ENCODE data around the gene DCAF6.

The DCAF6 gene

DNA sequence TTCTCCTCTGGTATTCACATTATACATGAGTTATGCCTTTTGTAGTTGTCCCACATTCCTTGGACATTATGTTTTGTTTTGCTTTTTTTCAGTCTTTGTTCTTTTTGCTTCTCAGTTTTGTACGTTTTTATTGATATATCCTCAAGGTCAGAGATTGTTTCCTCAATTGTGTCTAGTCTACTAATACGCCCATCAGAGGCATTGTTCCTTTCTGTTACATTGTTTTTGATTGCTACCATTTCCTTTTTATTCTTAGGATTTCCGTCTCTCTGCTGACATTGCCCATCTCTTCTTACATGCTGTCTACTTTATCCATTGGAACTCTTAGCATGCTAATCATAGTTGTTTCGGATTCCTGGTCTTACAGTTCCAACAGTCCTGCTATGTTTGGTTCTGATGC lies 28.2 kb downstream of the DCAF6 start:
- no peak for TF ChIP-seq SUZ12 (IDR thresholded peaks at IDR 0.05; ENCODE audit: extremely low read depth, insufficient read depth, insufficient read length)
- TF ChIP-seq YY1 (IDR thresholded peaks at IDR 0.05; ENCODE audit: insufficient read depth, insufficient read length): no peak
- Histone ChIP-seq H3K36me3 (ENCODE audit: insufficient read depth, insufficient read length, low read length) (peaks cover 22% of the 10 kb centered on the region), H3K4me1 (ENCODE audit: insufficient read depth, insufficient read length) (no peaks in the 10 kb centered on the region), H3K9ac (ENCODE audit: insufficient read length, low read depth) (no peak overlapping the region), H3K9me3 (ENCODE audit: insufficient read depth, low read length) (no peaks in the 10 kb centered on the region; the same call in 1 of the 2 replicates), H3K4me3 (ENCODE audit: insufficient read length, low read depth) (no peak overlapping the region), H3K27me3 (ENCODE audit: insufficient read depth, insufficient read length) (no peaks in the 10 kb centered on the region)
- DNase-seq (ENCODE audit: low read depth, low spot score): no peak

GRCh38 chr1:167966050-167966449 lies 29.6 kb downstream of the DCAF6 start:
- Histone ChIP-seq H3K4me3 (ENCODE audit: insufficient read length, low read depth) (no peak overlapping the region), H3K4me1 (ENCODE audit: insufficient read depth, insufficient read length) (no peaks in the 10 kb centered on the region), H3K27me3 (ENCODE audit: insufficient read depth, insufficient read length) (no peaks in the 10 kb centered on the region), H3K36me3 (ENCODE audit: insufficient read depth, insufficient read length, low read length) (peaks cover 22% of the 10 kb centered on the region), H3K9ac (ENCODE audit: insufficient read length, low read depth) (no peak overlapping the region), H3K9me3 (ENCODE audit: insufficient read depth, low read length) (no peaks in the 10 kb centered on the region; the same call in 1 of the 2 replicates)
- DNase-seq (ENCODE audit: low read depth, low spot score): no peak
- no peak for TF ChIP-seq YY1 (IDR thresholded peaks at IDR 0.05; ENCODE audit: insufficient read depth, insufficient read length)
- TF ChIP-seq SUZ12 (IDR thresholded peaks at IDR 0.05; ENCODE audit: extremely low read depth, insufficient read depth, insufficient read length): no peak
- no peak for TF ChIP-seq ZNF274 (IDR thresholded peaks at IDR 0.05; ENCODE audit: low read depth, low read length)

- Histone ChIP-seq H3K36me3 (ENCODE audit: insufficient read depth, insufficient read length, low read length) (peaks cover 28% of the 10 kb centered on the region), H3K4me1 (ENCODE audit: insufficient read depth, insufficient read length) (no peaks in the 10 kb centered on the region), H3K4me3 (ENCODE audit: insufficient read length, low read depth) (no peak overlapping the region), H3K27me3 (ENCODE audit: insufficient read depth, insufficient read length) (no peaks in the 10 kb centered on the region), H3K9me3 (ENCODE audit: insufficient read depth, low read length) (no peaks in the 10 kb centered on the region; the same call in 1 of the 2 replicates), H3K9ac (ENCODE audit: insufficient read length, low read depth) (no peak overlapping the region)
- no peak for TF ChIP-seq YY1 (IDR thresholded peaks at IDR 0.05; ENCODE audit: insufficient read depth, insufficient read length)
- no peak for TF ChIP-seq SUZ12 (IDR thresholded peaks at IDR 0.05; ENCODE audit: extremely low read depth, insufficient read depth, insufficient read length)
- TF ChIP-seq ZNF274 (IDR thresholded peaks at IDR 0.05; ENCODE audit: low read depth, low read length): no peak
- no peak for DNase-seq (ENCODE audit: low read depth, low spot score)
Observed at GRCh38 chr1:167968569-167968968, 32.1 kb downstream of the DCAF6 start.

DNA sequence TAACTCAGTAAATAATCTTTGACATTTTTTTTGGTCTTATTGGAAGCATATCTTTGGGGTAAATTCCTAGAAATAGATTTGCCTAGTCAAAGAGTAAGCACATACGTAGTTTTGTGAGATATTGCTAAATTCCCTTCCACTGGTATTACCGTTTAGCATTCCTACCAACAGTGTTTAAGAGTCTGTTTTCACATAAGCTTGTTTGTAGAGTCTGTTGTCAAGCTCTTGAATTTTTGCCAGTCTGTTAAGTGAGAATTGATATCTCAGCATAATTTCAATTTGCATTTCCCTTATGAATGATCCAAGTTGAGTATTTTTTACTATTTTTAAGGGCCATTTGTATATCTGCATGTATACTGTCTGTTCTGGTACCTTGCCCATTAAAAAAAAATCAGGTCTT lies 37.3 kb downstream of the DCAF6 start:
- Histone ChIP-seq H3K4me3 (ENCODE audit: insufficient read length, low read depth) (no peak overlapping the region), H3K27me3 (ENCODE audit: insufficient read depth, insufficient read length) (no peaks in the 10 kb centered on the region), H3K4me1 (ENCODE audit: insufficient read depth, insufficient read length) (no peaks in the 10 kb centered on the region), H3K36me3 (ENCODE audit: insufficient read depth, insufficient read length, low read length) (peaks cover 27% of the 10 kb centered on the region), H3K9me3 (ENCODE audit: insufficient read depth, low read length) (0 out of 2 replicates have a peak, but pooled peaks cover 3% of the 10 kb centered on the region), H3K9ac (ENCODE audit: insufficient read length, low read depth) (no peak overlapping the region)
- DNase-seq (ENCODE audit: low read depth, low spot score): no peak
- TF ChIP-seq ZNF274 (IDR thresholded peaks at IDR 0.05; ENCODE audit: low read depth, low read length) (no peak), YY1 (IDR thresholded peaks at IDR 0.05; ENCODE audit: insufficient read depth, insufficient read length) (no peak), SUZ12 (IDR thresholded peaks at IDR 0.05; ENCODE audit: extremely low read depth, insufficient read depth, insufficient read length) (no peak)

DNA sequence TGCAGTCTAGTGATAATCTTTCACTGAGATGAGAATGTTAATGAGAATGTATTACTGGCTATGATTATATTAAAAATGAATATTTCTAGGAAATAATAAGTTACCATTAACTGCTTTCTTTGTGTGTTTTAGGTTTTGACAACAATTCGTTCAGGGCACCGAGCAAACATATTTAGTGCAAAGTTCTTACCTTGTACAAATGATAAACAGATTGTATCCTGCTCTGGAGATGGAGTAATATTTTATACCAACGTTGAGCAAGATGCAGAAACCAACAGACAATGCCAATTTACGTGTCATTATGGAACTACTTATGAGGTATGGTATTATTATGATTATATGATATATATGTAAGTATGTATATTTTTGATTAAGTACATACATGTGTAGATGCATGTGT lies 38.2 kb downstream of the DCAF6 start:
- Histone ChIP-seq H3K4me1 (ENCODE audit: insufficient read depth, insufficient read length) (no peaks in the 10 kb centered on the region), H3K9ac (ENCODE audit: insufficient read length, low read depth) (no peak overlapping the region), H3K27me3 (ENCODE audit: insufficient read depth, insufficient read length) (no peaks in the 10 kb centered on the region), H3K9me3 (ENCODE audit: insufficient read depth, low read length) (0 out of 2 replicates have a peak, but pooled peaks cover 3% of the 10 kb centered on the region), H3K36me3 (ENCODE audit: insufficient read depth, insufficient read length, low read length) (peaks cover 28% of the 10 kb centered on the region), H3K4me3 (ENCODE audit: insufficient read length, low read depth) (no peak overlapping the region)
- no peak for DNase-seq (ENCODE audit: low read depth, low spot score)
- no peak for TF ChIP-seq SUZ12 (IDR thresholded peaks at IDR 0.05; ENCODE audit: extremely low read depth, insufficient read depth, insufficient read length)
- no peak for TF ChIP-seq ZNF274 (IDR thresholded peaks at IDR 0.05; ENCODE audit: low read depth, low read length)
- TF ChIP-seq YY1 (IDR thresholded peaks at IDR 0.05; ENCODE audit: insufficient read depth, insufficient read length): no peak

- no peak overlapping the region for H3K4me3 ChIP-seq (ENCODE audit: insufficient read length, low read depth)
- DNase-seq (ENCODE audit: low read depth, low spot score): no peak
- no peaks in the 10 kb centered on the region for H3K27me3 ChIP-seq (ENCODE audit: insufficient read depth, insufficient read length)
- H3K36me3 ChIP-seq (ENCODE audit: insufficient read depth, insufficient read length, low read length): peaks cover 23% of the 10 kb centered on the region
- no peak for TF ChIP-seq ZNF274 (IDR thresholded peaks at IDR 0.05; ENCODE audit: low read depth, low read length)
- no peak for TF ChIP-seq SUZ12 (IDR thresholded peaks at IDR 0.05; ENCODE audit: extremely low read depth, insufficient read depth, insufficient read length)
- TF ChIP-seq YY1 (IDR thresholded peaks at IDR 0.05; ENCODE audit: insufficient read depth, insufficient read length): no peak
- H3K9ac ChIP-seq (ENCODE audit: insufficient read length, low read depth): no peak overlapping the region
- no peaks in the 10 kb centered on the region for H3K4me1 ChIP-seq (ENCODE audit: insufficient read depth, insufficient read length)
- H3K9me3 ChIP-seq (ENCODE audit: insufficient read depth, low read length): 0 out of 2 replicates have a peak, but pooled peaks cover 3% of the 10 kb centered on the region
Observed at GRCh38 chr1:167977245-167977644, 40.8 kb downstream of the DCAF6 start.

- TF ChIP-seq SUZ12 (IDR thresholded peaks at IDR 0.05; ENCODE audit: extremely low read depth, insufficient read depth, insufficient read length) (no peak), YY1 (IDR thresholded peaks at IDR 0.05; ENCODE audit: insufficient read depth, insufficient read length) (no peak), ZNF274 (IDR thresholded peaks at IDR 0.05; ENCODE audit: low read depth, low read length) (no peak)
- Histone ChIP-seq H3K36me3 (ENCODE audit: insufficient read depth, insufficient read length, low read length) (peaks cover 5% of the 10 kb centered on the region), H3K4me1 (ENCODE audit: insufficient read depth, insufficient read length) (no peaks in the 10 kb centered on the region), H3K9me3 (ENCODE audit: insufficient read depth, low read length) (no peaks in the 10 kb centered on the region), H3K4me3 (ENCODE audit: insufficient read length, low read depth) (no peak overlapping the region), H3K27me3 (ENCODE audit: insufficient read depth, insufficient read length) (no peaks in the 10 kb centered on the region), H3K9ac (ENCODE audit: insufficient read length, low read depth) (no peak overlapping the region)
- DNase-seq (ENCODE audit: low read depth, low spot score): no peak
Observed at GRCh38 chr1:167981933-167982332, 45.5 kb downstream of the DCAF6 start.
